DMS114 treated with DMSO at 0.1 percent for 48 hours (cell line): ENCODE data around the gene CIAPIN1.

Experiments
- DNase-seq: peaks from one replicate; lab custom pipeline; 2025; ENCODE audit not compliant: unreplicated experiment; lab: John Stamatoyannopoulos, UW

The CIAPIN1 gene

GRCh38 chr16:57384248-57385070 is 62.7 kb downstream of the CIAPIN1 start:
- no peak for DNase-seq

- no peak for DNase-seq
These were observed 63.6 kb downstream of the CIAPIN1 start for GRCh38 chr16:57383276-57384247.

GRCh38 chr16:57382535-57383275 is 64.5 kb downstream of the CIAPIN1 start:
- no peak for DNase-seq

GRCh38 chr16:57381791-57382534 is 65.2 kb downstream of the CIAPIN1 start:
- DNase-seq: no peak

GRCh38 chr16:57380671-57381462 is 66.3 kb downstream of the CIAPIN1 start:
- DNase-seq: no peak

GRCh38 chr16:57379579-57379978 is 67.6 kb downstream of the CIAPIN1 start:
- no peak for DNase-seq
